Fibroblast of the conjunctiva (primary cell): ENCODE results near the gene ACLY.
"Not testable (repeated sequence)": the region's sequence is repeated elsewhere in the genome, so short reads cannot be mapped to it uniquely, and the experiment has no call there.

ENCODE experiments used
- DNase-seq: peaks from one replicate; pipeline ENCODE4 v3.0.0-alpha.2; 2010; ENCODE audit warnings: low read depth

The ACLY gene

DNA sequence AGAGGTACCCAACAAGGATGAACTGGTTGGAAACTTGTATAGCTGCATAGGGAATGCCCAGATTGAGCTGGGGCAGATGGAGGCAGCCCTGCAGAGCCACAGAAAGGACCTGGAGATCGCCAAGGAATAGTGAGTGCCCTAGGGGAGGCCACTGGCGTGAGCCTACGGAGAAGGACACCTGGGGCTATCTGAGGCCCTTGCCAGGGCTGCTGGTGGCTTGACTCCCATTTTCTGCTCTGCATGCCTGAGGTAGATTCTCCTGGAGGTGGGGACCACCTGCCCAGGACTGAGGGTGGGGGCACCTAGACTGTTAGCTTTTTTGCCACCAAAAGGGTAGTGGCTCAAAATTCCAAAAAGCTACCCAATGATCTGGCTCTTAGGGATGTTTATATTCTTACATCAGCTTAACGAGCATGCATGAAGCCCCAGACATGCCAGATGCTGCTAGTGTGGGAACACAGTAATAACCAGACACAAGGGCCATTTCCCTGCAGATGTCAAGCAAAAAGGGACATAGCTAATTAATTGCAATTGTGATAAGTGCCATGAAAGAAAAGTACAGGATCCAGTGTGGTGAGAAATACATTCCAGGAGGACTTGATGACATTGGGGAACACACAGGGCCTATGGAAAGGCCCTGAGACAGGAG, 20.4 kb upstream of the ACLY start:
- DNase-seq: no peak

DNA sequence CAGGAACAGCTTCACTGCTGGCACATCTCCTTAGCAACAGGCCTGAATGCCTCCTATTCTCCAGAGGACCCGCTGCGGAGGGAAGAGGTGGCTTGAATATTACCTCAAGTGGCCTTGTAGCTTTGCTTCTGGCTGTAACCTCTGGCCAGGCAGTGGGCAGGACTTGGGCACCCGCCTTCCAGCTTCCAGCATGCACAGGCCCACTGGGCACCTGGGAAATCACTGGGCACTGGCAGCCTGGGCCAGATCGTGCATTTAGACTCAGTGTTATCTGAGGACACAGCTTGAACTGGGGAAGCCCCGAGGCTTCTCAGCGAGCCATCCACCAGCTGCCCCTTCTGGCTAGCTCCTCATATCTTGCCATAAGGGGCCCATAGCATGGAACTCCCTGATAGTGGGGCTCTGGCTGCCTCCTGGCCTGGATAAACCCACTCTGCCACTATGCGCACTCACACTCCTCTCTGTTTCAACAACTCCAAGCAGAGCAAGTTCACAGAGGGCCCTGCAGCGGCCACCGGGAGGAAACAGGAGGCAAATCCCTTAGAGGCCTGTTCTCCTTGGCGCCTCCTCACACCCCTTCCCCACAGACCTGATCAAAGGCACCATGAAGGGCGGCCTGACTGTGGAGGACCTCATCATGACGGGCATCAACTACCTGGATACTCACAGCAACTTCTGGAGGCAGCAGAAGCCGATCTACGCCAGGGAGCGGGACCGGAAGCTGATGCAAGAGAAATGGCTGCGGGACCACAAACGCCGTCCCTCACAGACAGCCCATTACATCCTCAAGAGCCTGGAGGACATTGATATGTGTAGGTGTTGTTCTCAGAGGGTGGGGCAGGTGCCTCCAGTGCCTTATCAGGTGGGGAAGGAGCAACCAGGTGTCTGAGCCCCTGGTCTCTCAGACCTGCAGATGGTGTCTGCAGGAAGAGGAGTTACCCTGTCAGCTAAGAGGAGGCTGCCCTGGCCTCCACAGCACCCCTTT, 19.5 kb upstream of the ACLY start:
- no peak for DNase-seq

DNA sequence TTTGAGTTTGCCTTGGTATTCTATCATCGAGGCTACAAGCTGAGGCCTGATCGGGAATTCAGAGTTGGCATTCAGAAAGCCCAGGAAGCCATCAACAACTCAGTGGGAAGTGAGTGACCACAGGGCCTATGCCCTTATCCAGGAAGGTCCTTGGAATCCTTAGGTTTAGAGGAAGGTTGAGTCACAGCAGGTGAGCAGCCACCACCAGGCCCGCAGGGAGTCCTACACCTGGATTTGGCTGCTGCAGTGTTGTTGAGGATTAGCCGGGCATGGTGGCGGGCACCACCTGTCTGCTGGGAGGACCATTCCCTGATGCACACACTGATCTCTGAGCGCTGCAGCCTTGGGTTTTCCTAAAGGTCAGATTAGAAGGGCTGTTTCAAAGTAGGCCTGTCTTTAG, 16.9 kb upstream of the ACLY start:
- DNase-seq: no peak

DNA sequence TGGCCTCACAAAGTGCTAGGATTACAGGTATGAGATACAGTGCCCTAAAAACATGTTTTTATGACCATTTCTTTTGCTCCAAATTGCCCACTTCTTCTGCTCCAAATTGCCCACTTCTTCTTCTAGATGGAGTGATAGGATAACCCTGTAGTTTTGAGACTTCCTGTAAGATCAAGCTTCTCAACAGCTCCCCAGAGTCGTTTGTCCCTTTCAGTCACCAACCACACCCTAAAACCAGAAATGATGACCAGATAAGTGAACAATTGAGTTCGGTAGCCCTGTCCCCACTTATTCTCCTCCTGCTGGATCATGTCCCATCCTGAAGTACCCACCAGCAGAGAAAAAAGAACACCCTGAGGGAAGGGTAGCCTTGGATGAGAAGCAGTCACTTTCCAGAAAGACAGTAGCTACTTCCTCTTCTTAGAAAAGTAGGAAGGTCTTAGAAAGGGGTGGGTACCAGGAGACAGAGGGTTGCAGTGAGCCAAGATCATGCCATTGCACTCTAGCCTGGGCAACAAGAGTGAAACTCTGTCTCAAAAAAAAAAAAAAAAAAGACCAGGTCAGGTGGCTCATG, 14.2 kb upstream of the ACLY start:
- no peak for DNase-seq

GRCh38 chr17:41931715-41932114, 13.0 kb upstream of the ACLY start:
- DNase-seq: not testable (repeated sequence)

DNA sequence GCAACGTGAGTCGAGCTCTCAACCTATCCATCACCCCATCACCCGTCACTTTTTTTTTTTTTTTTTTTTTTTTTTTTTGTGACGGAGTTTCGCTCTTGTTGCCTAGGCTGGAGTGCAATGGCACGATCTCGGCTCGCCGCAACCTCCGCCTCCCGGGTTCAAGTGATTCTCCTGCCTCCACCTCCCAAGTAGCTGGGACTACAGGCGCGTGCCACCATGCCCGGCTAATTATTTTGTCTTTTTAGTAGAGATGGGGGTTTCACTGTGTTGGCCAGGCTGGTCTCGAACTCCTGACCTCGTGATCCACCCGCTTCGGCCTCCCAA, 12.0 kb upstream of the ACLY start:
- DNase-seq: not testable (repeated sequence)

GRCh38 chr17:41930009-41930832, 11.5 kb upstream of the ACLY start, which contains the start of gene ODAD4:
ODAD4 (plus strand) TSS chr17:41930617; CDS start chr17:41930724, 107 bp downstream.
- DNase-seq: peak; percentile 97

GRCh38 chr17:41928693-41929251, 10.0 kb upstream of the ACLY start:
- no peak for DNase-seq

DNA sequence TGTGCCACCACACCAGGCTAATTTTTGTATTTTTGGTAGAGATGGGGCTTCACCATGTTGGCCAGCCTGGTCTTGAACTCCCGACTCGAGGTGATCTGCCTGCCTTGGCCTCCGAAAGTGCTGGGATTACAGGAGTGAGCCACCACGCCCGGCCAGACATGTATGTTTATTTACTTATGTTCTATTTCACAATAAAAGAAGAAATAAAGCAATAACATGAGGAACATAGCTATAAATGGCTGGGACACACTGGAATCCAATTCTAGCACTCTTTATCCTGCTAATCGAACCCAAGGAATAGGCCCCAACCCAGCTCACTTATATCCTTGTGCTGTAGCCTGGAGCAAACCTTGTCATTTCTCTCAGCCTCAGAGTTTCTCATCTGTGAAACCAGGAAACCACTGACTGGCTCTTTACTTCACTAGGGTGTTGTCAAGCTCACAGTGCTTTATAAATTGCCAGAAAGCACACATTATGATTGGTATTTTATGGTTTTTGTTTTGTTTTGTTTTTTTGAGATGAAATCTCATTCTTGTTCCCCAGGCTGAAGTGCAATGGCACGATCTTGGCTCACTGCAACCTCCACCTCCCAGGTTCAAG, 7.3 kb upstream of the ACLY start:
- no peak for DNase-seq

- DNase-seq: no peak
Measured at GRCh38 chr17:41920580-41920955, 1.8 kb upstream of the ACLY start.

GRCh38 chr17:41919840-41920579, 1.3 kb upstream of the ACLY start:
- DNase-seq: no peak

DNA sequence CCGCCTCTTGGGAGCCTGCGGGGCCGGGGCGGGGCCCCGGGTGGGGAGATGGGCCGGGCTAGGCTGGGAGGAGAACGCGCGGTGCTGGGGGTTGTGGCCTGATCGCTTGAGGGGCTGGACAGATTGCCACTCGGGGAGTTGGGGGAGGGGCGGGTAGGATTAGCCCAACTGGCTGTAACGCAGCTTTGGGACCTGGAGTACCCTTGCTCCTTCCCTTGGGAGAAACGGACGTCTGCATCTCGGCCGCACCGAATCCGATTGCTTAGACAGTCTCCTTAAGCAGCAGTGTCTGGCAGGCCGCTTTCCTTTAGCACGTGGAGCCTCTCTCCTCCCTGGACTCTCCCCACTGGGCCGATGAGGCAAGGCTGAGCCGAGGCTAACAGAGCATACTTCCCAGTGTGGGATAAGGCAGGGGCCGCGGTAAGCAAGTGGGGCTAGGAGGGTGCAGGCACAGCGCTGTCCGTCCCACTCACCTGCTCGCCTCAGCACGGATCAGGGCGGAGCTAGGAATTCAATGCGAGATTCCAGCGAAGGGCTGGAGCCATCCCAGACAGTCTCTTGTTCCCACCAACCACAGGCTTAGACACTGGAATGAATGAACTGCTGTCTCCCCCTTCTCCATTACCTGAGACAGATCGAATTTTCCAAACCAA, 540 bp upstream of the ACLY start:
- no peak for DNase-seq

DNA sequence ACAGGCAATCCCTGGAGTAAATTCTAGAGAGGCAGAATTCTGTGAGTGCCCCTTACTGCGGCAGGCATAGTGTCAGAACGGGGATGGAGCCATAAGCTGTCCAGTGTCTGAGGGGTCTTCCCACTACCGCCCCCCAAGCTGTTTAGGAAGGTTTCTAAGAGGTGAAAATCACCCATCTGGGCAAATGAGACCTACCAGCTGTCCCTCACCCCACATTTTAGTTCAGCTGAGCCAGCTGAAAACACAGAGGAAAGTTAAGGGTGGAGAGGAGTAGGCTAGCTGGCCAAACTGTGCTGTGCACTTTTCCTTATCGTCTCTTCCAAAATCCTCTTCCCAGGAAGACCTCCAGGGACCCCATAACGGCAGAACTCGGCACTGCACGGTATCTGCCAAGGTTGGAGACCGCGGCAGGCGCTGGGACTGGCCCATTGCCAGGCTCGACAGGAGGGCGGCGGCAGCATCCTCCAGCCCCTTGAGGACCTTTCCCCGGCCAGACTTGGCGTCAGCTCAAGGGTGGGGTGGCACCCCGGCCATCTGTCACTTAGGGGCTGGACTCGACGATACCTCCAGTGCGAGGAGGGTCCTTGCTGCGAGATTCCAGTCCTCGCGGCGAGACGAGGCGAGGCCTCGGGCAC, 955 bp downstream of the ACLY start:
- no peak for DNase-seq

DNA sequence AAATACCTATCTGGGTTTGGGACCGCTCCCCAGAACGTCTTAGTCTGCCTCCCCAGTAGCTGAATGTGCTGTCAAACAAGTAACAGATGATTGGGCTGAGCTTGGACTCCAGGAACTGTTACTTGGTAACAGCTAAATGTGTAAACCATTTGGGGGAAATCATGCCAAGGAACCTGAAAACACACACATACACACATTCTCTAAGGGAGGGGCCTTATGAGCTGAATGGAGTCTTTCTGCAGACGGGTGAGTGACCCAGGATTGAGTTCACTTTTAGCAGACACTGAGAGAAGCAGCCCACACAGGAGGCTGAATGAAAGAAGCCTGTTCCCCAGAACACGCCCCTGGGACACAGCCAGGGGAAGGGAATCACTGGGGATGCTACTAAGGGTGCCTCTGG, 1.6 kb downstream of the ACLY start:
- peak; percentile 81 for DNase-seq

DNA sequence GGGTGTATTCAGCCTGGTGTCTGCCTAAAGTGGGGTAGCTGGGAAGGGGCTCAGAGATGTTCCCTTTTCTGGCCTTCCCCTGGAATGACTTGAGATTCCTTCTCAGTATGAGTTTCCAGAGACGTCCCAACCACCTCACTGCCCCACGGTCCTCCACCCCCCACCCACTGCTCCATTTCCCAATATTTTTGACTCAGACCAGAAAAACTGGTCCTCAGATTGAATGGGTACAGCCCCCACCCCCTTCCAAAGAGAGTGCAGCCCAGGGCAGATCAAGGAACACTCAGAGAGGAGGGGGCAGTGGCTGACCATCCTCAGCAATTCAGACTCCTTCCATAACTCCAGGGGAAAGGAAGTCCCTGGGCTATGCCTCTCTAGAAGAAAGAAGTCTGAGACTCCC, 3.2 kb downstream of the ACLY start:
- DNase-seq: no peak

DNA sequence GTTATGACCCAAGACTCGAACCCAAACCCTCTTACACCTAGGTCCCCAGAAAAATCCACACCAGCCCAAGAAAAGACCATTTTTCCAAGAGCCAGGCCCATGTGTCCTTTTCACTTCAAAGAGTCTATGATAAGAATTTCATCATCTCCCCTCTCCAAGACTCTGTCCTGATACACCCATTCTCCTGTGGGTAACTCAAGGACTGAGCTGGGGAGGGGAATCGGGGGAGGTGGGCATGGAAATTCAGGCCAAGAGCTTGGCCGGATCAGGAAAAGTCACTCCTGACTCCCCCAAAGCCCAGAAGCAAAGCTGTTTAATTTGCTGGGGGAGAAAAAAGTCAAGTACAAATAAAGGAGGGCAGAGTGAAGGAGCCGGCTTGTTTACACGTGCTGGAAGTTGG, 3.7 kb downstream of the ACLY start:
- DNase-seq: no peak

DNA sequence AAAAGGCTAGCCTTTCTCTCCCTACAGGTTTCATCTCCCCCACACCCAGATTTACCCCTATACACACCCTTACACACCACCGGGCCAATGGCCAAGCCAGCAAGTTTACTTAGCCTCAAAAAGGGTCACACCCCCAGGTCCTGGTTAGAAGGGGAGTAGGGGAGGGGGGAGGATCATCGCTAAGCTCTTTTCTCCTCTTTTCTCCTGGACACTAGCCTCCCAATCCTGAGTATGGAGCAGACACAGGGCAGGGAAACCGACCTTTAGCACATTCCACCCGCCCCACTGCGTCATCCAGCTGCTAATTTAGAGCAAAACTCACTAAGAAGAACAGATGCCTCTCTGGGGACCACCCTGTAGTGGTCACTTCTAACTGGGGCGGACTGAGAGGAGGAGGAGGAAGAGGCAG, 4.4 kb downstream of the ACLY start:
- DNase-seq: no peak

GRCh38 chr17:41913798-41914197, 5.0 kb downstream of the ACLY start:
- DNase-seq: no peak

DNA sequence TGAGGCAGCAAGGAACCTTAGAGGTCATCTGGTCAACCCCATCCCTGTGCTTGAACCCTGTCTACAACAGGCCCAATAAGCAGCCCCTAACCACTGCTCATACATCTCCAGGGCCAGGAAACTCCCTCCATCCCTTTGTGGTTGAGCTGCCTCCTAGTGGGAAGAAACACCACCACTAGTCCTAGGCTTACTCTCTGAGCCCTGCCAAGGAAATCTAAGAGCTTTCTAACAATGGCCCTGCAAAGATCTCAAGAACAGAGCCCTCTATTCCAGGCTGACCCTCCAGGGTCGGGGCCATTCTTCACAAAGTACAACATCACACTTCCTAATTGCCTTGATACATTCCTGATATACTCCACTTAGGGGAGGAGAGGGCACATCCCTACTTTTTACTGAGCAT, 5.8 kb downstream of the ACLY start:
- no peak for DNase-seq
